GM12874 (cell line): ENCODE results near the gene CORO2B.

Experiments
- TF ChIP-seq, protein P1 (sequence below): IDR thresholded peaks from 2 replicates; pipeline ENCODE4 v1.5.1; 2011; ENCODE audit warnings: low read depth, mild to moderate bottlenecking, control low read depth, low read length, moderate library complexity; ENCODE audit not compliant: insufficient read depth

The CORO2B gene

DNA sequence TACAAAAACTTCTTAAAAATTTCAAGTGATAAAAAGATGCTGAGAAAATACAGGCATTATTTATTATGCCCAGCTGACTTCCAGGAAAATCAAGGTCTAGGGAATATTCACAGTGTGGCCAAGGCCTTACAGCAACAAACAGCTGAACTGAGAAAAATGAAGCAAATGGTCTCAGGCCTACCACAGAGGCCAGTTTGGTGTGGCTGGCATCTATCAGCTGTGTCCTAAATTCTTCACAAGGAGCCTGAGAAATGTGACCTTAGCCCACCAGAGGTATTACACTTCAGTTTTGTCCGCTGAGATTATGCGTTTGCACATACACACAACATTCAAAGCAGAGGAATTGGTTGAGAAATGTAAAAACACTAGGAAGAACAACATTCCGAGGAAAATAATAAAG is 164.5 kb downstream of the CORO2B start:
- TF ChIP-seq, protein P1, sequence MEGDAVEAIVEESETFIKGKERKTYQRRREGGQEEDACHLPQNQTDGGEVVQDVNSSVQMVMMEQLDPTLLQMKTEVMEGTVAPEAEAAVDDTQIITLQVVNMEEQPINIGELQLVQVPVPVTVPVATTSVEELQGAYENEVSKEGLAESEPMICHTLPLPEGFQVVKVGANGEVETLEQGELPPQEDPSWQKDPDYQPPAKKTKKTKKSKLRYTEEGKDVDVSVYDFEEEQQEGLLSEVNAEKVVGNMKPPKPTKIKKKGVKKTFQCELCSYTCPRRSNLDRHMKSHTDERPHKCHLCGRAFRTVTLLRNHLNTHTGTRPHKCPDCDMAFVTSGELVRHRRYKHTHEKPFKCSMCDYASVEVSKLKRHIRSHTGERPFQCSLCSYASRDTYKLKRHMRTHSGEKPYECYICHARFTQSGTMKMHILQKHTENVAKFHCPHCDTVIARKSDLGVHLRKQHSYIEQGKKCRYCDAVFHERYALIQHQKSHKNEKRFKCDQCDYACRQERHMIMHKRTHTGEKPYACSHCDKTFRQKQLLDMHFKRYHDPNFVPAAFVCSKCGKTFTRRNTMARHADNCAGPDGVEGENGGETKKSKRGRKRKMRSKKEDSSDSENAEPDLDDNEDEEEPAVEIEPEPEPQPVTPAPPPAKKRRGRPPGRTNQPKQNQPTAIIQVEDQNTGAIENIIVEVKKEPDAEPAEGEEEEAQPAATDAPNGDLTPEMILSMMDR, result no peak

DNA sequence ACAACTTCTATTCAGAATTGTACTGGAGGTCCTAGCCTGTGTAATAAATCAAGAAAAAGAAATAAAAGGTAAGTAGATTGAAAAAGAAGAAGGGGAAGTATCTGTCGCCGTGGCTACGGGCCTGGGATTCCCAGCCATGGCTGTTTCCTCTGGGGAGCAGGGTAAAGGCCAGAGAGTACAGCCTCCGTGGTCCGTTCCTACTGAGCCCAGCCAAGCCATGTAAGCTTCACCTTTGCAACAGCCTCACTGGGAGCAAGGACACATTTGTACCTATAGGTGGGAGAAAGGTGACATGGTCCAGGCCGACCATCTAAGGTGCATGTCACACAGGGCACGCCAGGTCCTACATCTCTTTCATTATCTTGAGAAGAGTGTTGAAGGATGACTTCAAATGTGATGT is 170.6 kb downstream of the CORO2B start:
- TF ChIP-seq, protein P1, result no peak

DNA sequence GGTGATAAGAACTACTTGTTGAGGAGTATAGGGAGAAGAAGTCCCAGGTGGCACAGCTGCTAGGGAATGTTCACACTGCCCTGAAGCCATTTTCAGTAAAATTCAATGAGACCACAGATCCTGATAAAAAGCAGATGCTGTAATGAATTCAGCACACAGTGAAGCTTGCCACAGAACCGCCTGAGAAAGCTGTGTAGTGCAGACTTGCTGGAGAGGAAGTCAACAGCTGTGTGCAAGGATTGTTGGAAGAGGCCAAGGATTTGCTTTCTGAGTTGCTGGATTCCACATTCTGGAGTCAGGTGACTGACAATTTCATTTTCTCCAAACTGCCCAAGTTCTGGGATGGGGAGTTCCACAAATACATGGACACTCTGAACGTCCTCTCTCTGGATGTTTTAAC is 171.0 kb downstream of the CORO2B start:
- TF ChIP-seq, protein P1, result no peak

DNA sequence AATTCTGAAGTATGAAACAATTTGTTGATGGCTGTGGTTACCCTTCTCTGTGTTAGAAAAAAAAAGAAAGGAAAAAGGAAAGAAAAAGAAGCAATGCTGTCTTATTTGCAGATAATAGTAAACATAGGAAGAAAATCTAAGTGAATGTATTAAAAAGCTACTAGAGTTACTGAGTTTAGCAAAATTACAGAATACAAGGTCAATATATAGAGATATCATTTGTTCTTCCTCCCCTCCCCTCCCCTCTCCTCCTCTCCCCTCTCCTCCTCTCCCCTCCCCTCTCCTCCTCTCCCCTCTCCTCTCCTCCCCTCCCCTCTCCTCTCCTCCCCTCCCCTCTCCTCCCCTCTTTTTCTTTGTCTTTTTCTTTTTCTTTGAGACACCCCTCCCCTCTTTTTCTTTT is 172.8 kb downstream of the CORO2B start:
- TF ChIP-seq, protein P1, result no peak

DNA sequence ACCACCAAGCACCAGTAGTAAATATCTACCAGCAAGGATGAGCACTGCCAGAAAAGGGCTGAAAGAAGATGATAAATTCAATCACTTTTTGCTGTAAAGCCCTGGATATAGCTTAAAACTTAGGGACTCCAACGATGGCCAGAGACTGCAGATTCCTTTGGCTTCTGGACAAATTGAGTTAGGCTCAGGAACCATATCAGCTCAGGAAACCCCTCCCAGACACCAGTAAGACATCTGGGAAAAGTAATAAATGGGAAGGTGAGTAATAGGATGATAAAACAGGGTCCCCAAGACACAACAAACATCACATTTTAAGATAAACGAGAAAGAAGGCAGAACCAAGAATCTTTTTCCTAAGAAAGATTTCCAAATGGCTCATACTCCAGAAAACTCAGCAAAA is 176.9 kb downstream of the CORO2B start:
- TF ChIP-seq, protein P1, result no peak

DNA sequence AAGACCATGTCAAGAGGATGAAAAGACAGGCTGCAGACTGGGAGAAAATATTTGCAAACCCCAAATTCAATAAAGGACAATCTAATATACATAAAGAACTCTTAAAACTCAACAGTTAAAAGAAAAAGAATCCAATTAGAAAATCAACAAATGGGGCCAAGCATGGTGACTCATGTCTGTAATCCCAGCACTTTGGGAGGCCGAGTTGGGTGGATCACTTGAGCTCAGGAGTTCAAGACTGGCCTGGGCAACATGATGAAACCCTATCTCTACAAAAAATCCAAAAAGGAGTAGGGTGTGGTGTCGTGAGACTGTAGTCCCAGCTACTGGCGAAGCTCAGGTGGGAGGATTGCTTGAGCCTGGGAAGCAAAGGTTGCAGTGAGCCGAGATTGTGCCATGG is 184.3 kb downstream of the CORO2B start:
- TF ChIP-seq, protein P1, result no peak

DNA sequence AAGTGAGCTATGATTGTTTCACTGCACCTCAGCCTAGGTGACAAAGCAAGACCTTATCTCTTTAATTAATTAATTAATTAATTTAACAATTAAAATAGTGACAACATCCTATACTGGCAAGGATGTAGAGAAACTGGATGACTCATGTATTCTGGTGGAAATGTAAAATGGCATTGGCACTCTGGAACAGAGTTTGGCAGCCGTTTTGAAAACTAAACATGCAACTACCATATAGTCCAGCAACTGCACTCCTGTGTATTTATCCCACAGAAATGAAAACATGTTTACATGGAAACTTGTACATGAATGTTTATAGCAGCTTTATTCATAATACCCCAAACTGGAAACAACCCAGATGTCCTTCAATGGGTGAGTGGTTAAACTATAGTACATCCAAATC is 185.3 kb downstream of the CORO2B start:
- TF ChIP-seq, protein P1, result no peak

DNA sequence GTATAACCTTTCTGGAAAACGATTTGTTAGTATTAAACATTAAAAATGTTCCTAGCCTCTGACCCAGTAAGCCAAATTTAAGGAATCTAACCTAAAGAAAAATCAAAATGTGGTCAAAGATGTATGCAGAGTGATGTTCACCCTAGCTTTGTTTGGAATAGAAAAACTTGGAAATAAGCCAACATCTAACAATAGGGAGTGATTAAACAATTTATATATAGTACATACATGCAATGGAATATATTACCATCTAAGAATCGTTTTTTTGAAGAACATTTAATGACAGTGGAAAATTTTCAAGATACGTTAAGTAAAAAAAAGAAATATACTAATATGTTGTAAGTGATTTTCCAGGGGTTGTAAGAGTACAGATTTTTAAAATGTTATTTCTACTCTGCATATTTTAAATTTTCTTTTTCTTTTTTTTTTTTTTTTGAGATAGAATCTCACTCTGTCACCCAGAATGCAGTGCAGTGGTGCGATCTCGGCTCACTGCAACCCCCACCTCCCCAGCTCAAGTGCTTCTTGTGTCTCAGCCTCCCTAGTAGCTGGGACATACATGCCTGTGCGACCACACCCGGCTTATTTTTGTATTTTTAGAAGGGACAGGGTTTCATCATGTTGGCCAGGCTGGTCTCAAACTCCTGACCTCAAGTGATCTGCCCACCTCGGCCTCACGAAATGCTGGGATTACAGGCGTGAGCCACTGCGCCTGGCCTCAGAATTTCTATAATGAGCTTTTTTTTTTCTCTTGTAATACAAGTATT is 187.0 kb downstream of the CORO2B start:
- TF ChIP-seq, protein P1, result no peak
